ENCODE results near the gene PSORS1C1.

The PSORS1C1 gene

GRCh38 chr6:31096656-31097055, 17.9 kb upstream of the PSORS1C1 start:
- DNase-seq = no peak

GRCh38 chr6:31098449-31098938, 16.1 kb upstream of the PSORS1C1 start:
- no peak for DNase-seq

DNA sequence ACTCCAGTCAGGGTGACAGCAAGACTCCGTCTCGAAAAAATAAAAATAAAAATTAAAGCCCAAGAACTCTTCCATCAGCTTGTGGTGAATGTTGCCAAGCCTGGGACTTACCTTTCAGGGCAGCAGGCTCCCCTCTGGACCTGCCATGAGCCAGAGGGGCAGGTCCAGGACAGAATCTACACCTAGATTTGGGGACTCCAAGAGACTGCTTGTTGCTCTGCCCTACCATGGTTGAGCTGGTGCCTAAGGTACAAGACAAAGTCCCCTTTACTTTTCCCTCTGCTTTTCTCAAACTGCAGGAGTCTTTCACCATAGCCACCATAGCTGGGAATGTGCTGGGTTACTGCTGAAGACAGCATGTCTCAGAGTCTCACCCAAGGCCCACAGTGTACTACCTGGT, 11.5 kb upstream of the PSORS1C1 start:
- DNase-seq = no peak

GRCh38 chr6:31107052-31107451, 7.5 kb upstream of the PSORS1C1 start:
- DNase-seq = no peak

DNA sequence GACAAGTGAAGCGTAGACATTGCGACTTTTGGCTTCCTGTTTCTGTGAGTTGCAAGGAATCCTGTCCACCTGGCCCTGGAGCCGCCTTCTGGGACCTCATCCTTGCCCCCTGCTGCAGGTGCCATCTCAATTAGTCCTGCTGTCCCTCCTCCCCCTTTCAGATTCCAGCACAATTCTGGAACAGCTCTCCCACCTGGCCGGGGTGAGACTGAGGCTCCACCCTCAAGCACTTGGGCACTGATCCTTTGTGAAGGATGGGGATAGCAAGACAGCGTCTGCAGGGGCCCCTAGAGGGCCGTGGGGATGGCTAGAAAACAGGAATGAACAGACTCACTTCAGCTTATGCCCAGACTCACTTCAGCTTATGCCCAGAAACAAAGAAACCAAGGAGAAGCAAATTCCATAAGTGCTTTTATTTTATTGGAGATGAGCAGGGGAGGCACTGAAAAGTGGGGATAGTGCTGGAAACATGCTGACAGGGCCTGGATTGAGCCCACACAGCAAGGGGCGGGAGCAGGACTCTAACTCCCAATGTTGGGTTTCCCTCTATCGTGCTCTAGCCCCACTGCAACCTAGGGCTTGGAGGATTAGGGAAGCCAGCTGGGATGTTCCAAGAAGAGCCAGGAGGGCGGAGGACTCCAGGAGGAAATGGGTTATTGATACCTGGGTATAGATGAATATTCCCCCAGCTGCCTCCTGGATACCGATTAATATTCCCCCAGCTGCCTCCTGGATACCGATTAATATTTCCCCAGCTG, 3.6 kb upstream of the PSORS1C1 start:
- no peak for DNase-seq

GRCh38 chr6:31111712-31112111, 2.9 kb upstream of the PSORS1C1 start:
- no peak for DNase-seq

DNA sequence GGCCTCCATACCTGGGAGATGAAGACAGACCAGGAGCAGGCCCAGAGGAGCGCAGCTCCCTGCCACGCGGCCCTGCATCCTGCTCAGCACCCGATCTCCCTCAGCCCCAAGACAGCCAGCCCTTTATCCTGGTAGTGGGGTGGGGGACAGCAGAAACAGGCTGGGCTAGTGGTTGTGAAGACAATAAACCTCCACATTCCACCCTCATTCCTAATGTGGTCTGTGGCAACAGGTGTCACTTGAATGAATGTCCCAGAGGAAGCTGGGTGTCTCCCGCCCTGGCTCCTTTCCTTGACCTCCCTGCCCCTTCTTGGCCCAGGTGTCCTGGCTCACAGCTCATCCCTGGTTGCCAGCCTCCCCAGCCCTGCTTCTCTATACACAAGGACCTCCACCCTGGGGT, 2.1 kb upstream of the PSORS1C1 start, which contains the start of gene C6orf15:
C6orf15 (minus strand) TSS at position 98 of the 400 bp plus-strand sequence; CDS start at position 78, 20 bp downstream.
- DNase-seq = no peak

- no peak for DNase-seq
Measured at GRCh38 chr6:31113861-31114540, 599 bp upstream of the PSORS1C1 start.

DNA sequence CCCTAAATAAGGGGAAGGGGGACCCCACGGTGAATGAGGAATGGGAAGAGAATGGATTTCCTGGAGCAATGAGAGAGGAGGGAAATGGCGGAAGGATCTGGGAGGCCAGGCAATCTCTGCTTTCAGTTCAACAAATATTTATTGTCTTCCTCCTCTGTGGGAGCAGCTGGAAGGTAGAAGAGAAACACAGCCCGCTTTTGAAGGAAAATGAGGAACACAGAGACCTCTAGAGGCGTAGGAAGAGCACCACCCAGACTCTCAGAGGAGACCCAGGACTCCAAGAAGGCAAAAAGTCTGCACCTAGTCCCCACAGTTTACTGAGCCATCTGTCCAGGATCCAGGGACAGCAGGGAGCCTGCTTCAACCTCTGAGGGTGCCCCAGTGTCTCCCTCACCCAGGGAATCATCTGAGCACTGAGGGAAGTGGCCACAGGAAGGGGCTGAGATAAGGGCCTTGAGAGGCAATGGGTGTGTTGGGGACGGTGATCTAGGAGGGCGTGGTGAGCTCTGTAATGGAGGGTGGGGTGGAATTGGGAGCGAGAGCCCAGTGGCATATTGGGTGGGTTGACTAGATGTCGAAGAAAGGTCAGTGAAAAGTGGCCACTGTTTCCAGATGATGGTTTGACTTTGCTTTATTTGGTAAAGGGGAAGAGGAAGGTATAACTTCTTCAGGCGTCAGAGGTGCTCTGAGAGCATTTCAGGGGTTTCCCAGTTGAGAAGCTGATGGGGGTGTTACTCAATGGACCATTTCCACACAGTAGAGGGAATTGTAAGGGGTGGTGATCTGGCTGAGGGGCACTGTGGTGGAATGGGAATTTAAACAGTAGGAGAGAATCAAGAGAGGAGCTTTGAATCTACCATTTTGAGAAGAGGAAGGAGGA, 610 bp downstream of the PSORS1C1 start:
- no peak for DNase-seq

- DNase-seq = no peak
Measured at GRCh38 chr6:31115941-31116560, 1.5 kb downstream of the PSORS1C1 start.

- no peak for DNase-seq
Measured at GRCh38 chr6:31116661-31117385, 2.2 kb downstream of the PSORS1C1 start.

DNA sequence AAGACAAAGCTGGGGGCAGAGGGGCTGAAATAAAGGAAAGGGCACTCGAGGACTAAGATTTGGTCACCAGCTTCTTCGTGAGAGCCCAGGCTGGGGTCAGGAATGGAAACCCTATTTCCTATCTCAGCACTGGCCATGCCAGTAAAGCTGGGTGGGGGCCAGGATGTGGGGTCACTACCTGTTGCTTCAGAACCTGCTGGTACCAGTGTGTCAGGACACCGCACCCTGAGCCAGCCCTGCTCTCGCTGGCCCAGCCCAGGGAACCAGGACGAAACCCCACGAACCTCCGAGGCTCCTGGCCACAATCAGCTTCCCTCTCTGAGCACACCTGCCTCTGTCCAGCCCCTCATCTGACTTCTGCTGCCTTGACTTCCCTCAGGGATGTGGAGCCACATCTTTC, 3.6 kb downstream of the PSORS1C1 start:
- DNase-seq = no peak

DNA sequence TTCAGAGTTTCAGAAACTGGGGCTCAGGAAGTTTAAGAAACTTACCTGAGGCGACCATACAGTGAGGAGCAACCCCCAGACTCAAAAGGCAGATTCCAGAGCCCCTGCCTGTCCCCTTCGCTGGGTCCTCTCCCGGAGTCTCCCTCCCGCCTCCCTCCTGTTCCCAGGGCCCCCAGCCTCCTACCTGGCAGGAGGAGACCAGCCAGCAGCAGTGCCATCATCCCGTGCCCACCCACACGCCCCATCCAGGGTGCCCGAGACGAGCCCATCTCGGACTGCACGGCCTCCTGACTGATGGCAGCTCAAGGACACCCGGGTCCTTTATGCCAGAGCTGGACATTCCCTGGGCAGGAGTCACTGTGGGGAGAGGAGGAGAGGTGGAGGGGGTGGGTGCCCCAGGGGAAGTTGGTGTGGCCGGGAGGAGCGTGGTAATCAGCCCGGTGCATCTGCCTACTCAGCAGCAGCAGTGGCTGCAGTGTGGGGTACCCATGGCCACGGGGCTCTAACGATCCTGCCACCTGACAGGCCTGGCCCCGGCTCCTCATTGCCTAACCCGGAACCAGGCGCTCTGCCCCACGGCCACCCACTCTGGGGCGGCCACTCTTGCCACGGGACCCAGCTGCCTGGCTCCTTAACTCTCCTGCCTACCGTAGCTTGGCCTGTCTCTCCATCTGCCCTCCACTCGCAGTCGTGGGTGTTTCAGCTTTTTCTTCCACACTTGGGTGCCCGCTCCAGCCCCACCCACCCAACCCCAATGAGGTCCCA, 5.7 kb downstream of the PSORS1C1 start, which contains the start of gene CDSN:
CDSN (minus strand) TSS at position 296 of the 765 bp plus-strand sequence; CDS start at position 269, 27 bp downstream.
- no peak for DNase-seq

- no peak for DNase-seq
Measured at GRCh38 chr6:31121131-31121790, 6.7 kb downstream of the PSORS1C1 start.

GRCh38 chr6:31122791-31123706, 8.4 kb downstream of the PSORS1C1 start:
- no peak for DNase-seq

DNA sequence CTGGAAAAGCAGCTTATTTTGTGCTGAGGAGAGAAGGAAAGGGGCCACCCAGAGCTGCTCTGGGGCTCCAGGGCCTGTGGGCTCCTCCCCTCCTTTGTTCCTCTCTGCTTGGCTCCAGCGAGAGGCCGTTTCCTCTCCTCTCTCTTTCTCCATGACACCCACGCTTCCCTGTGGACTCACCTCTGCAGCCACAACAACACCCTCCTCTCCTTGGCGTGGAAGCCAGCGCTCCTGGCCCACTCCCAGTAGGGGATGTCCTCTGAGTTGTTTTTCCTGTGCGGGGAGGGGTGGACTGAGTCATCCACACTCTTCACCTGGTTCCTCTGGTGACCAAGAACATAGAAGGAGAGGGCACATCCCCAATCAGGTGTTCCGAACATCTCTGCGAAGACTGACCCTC, 10.6 kb downstream of the PSORS1C1 start:
- DNase-seq = no peak

DNA sequence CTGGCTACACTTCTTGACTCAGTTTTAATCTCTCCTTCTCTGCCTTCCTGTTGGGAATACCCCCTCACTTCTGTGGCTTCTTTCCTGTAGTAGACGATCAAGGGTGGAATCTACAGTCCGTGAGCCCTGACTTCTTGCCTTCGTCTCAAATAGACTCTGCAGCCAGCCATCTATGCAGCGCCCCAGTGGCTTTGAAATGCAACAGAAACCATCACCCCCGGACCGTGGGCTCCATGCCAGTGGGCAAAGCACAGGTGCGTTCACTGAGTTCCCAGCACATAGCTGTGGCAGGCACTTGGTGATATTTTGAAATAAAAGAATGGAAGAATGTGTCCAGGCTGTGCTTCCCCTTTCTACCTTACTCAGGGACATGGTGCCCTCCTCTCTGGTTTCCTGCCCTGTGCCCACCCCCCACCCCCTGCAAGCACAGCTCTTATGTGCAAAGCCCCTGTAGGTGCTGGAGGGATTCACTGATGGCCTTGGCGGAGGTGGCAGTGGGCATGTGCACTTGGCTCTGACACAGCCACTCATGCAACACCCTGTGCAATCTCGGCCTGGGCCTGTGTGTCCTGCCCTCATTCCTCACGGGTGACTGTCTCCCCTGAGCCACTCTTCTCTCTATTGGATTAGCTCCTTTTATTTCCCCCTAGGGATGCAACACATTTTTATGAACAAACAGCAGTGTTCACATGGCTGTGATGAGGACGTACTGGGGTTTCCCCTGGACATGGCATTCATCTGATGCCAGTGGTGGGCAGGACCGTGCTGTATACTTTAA, 11.2 kb downstream of the PSORS1C1 start:
- DNase-seq = no peak

GRCh38 chr6:31126396-31127175, 12.0 kb downstream of the PSORS1C1 start:
- no peak for DNase-seq
